Neural progenitor cell (in vitro differentiated cells): ENCODE results near the gene POMGNT2. TPM values are rescaled to one million over a fixed set of nuclear protein-coding genes. Genes with fewer than 3 reads are reported as not detected.

Experiments used
- DNase-seq: peaks from one replicate; pipeline ENCODE4 v3.0.0-alpha.2; 2016; ENCODE audit warnings: low spot score
- H2AFZ ChIP-seq: fragments of 200-600 bp; sonication (generic); replicated peaks from 2 replicates; pipeline ENCODE4 v1.6.1; 2016; ENCODE audit warnings: antibody characterized with exemption
- H3F3A ChIP-seq: fragments of 200-600 bp; sonication (generic); 2 replicates; pipeline ENCODE4 v1.6.1; 2016; ENCODE audit warnings: antibody characterized with exemption, low read depth
- H3K27ac ChIP-seq: fragments of 200-600 bp; sonication (generic); 2 replicates; pipeline ENCODE4 v1.5.1; 2016; ENCODE audit warnings: mild to moderate bottlenecking
- H3K27me3 ChIP-seq: fragments of 200-600 bp; sonication (generic); 2 replicates; pipeline ENCODE4 v1.6.1; 2016; ENCODE audit warnings: mild to moderate bottlenecking, moderate library complexity
- H3K36me3 ChIP-seq: fragments of 200-600 bp; sonication (generic); 2 replicates; pipeline ENCODE4 v1.5.1; 2016
- H3K4me1 ChIP-seq: fragments of 200-600 bp; sonication (generic); 2 replicates; pipeline ENCODE4 v1.6.1; 2016; ENCODE audit warnings: mixed run types
- H3K4me2 ChIP-seq: fragments of 200-600 bp; sonication (generic); 2 replicates; pipeline ENCODE4 v1.6.1; 2016
- H3K4me3 ChIP-seq: fragments of 200-600 bp; sonication (generic); 2 replicates; pipeline ENCODE4 v1.5.1; 2016
- H3K79me2 ChIP-seq: fragments of 200-600 bp; sonication (generic); 2 replicates; pipeline ENCODE4 v1.6.1; 2016; ENCODE audit warnings: low read depth
- H3K9ac ChIP-seq: fragments of 200-600 bp; sonication (generic); 2 replicates; pipeline ENCODE4 v1.6.1; 2016
- H3K9me3 ChIP-seq: fragments of 200-600 bp; sonication (generic); 2 replicates; pipeline ENCODE4 v1.5.1; 2016; ENCODE audit warnings: low read depth
- H4K20me1 ChIP-seq: fragments of 200-600 bp; sonication (generic); 2 replicates; pipeline ENCODE4 v1.6.1; 2016; ENCODE audit warnings: low read depth
- H3K27ac Mint-ChIP-seq: 3 replicates; pipeline ENCODE4 v1.8.0; 2021; ENCODE audit warnings: mixed read lengths
- H3K27me3 Mint-ChIP-seq: 2 replicates; pipeline ENCODE4 v1.8.0; 2022; ENCODE audit warnings: low read depth, mild to moderate bottlenecking, inconsistent platforms, moderate library complexity, mixed read lengths; ENCODE audit not compliant: insufficient read depth
- H3K36me3 Mint-ChIP-seq: 3 replicates; pipeline ENCODE4 v1.8.0; 2021; ENCODE audit warnings: mixed read lengths
- H3K4me1 Mint-ChIP-seq: 3 replicates; pipeline ENCODE4 v1.8.0; 2021; ENCODE audit warnings: mixed read lengths
- H3K4me3 Mint-ChIP-seq: 3 replicates; pipeline ENCODE4 v1.8.0; 2021; ENCODE audit warnings: mild to moderate bottlenecking, moderate library complexity, mixed read lengths
- H3K9me3 Mint-ChIP-seq: 3 replicates; pipeline ENCODE4 v1.8.0; 2020; ENCODE audit warnings: mixed read lengths
- CTCF ChIP-seq: fragments of 200-600 bp; sonication (generic); IDR thresholded peaks from 2 replicates; pipeline ENCODE4 v1.5.1; 2017; ENCODE audit warnings: antibody characterized with exemption, mild to moderate bottlenecking
- EZH2 ChIP-seq: fragments of 200-600 bp; sonication (generic); IDR thresholded peaks from 2 replicates; pipeline ENCODE4 v1.6.1; 2017; ENCODE audit warnings: antibody characterized with exemption, mild to moderate bottlenecking, moderate library complexity
- EZH2phosphoT487 ChIP-seq: fragments of 200-600 bp; sonication (generic); IDR thresholded peaks from 2 replicates; pipeline ENCODE4 v1.6.1; 2017; ENCODE audit warnings: antibody characterized with exemption
- total RNA-seq: library from RNA; depleted of rRNA; stranded (reverse); fragments of >200 nt; gene quantifications from 2 replicates; pipeline ENCODE4 v1.2.3, GENCODE V29; 2015; ENCODE audit warnings: low replicate concordance

The POMGNT2 gene
- total RNA-seq, 1 donor from 2014 or later, result 13.2 TPM

GRCh38 chr3:43032646-43033628 lies 72.9 kb downstream of the POMGNT2 start:
- no peak overlapping the region for H3K27ac Mint-ChIP-seq
- Histone ChIP-seq H3K27me3 (no peaks in the 10 kb centered on the region), H3K36me3 (no peaks in the 10 kb centered on the region), H3K27ac (no peak overlapping the region), H3K4me1 (no peaks in the 10 kb centered on the region), H3K4me3 (no peak overlapping the region), H2AFZ (no peak overlapping the region), H4K20me1 (no peaks in the 10 kb centered on the region), H3K9me3 (no peaks in the 10 kb centered on the region), H3K79me2 (no peaks in the 10 kb centered on the region), H3K9ac (no peak overlapping the region), H3K4me2 (no peak overlapping the region), H3F3A (no peaks in the 10 kb centered on the region)
- no peaks in the 10 kb centered on the region for H3K4me1 Mint-ChIP-seq
- TF ChIP-seq EZH2 (no peak), CTCF (no peak), EZH2phosphoT487 (no peak)
- H3K36me3 Mint-ChIP-seq, result no peaks in the 10 kb centered on the region
- no peaks in the 10 kb centered on the region for H3K9me3 Mint-ChIP-seq
- no peak for DNase-seq
- no peak overlapping the region for H3K4me3 Mint-ChIP-seq
- peaks cover 3% of the 10 kb centered on the region for H3K27me3 Mint-ChIP-seq

- Mint-ChIP-seq H3K36me3 (no peaks in the 10 kb centered on the region), H3K27me3 (peaks cover 3% of the 10 kb centered on the region), H3K27ac (no peak overlapping the region), H3K4me3 (no peak overlapping the region), H3K9me3 (no peaks in the 10 kb centered on the region), H3K4me1 (no peaks in the 10 kb centered on the region)
- Histone ChIP-seq H3K9me3 (no peaks in the 10 kb centered on the region), H3K4me3 (no peak overlapping the region), H3K36me3 (no peaks in the 10 kb centered on the region), H3K27ac (no peak overlapping the region), H3K79me2 (no peaks in the 10 kb centered on the region), H4K20me1 (no peaks in the 10 kb centered on the region), H3K27me3 (no peaks in the 10 kb centered on the region), H3K9ac (no peak overlapping the region), H3K4me2 (no peak overlapping the region), H2AFZ (no peak overlapping the region), H3F3A (no peaks in the 10 kb centered on the region), H3K4me1 (no peaks in the 10 kb centered on the region)
- no peak for DNase-seq
- TF ChIP-seq CTCF (no peak), EZH2 (no peak), EZH2phosphoT487 (no peak)
These were observed 73.9 kb downstream of the POMGNT2 start for GRCh38 chr3:43031889-43032545.

GRCh38 chr3:43031485-43031884 lies 74.4 kb downstream of the POMGNT2 start:
- Mint-ChIP-seq H3K4me1 (no peaks in the 10 kb centered on the region), H3K27me3 (peaks cover 3% of the 10 kb centered on the region), H3K4me3 (no peak overlapping the region), H3K9me3 (no peaks in the 10 kb centered on the region), H3K36me3 (no peaks in the 10 kb centered on the region), H3K27ac (no peak overlapping the region)
- DNase-seq, result no peak
- Histone ChIP-seq H3K9ac (no peak overlapping the region), H3K79me2 (no peaks in the 10 kb centered on the region), H3K9me3 (no peaks in the 10 kb centered on the region), H2AFZ (no peak overlapping the region), H3K27me3 (no peaks in the 10 kb centered on the region), H3F3A (no peaks in the 10 kb centered on the region), H3K4me3 (no peak overlapping the region), H4K20me1 (no peaks in the 10 kb centered on the region), H3K27ac (no peak overlapping the region), H3K4me2 (no peak overlapping the region), H3K4me1 (no peaks in the 10 kb centered on the region), H3K36me3 (no peaks in the 10 kb centered on the region)
- no peak for TF ChIP-seq EZH2phosphoT487
- no peak for TF ChIP-seq CTCF
- TF ChIP-seq EZH2, result no peak
